ENCODE results near the gene CCDC88C. TPM values are rescaled to one million over a fixed set of nuclear protein-coding genes. Genes with fewer than 3 reads are reported as not detected.

The CCDC88C gene
- polyA plus RNA-seq, 2 of the 4 experiments (the other 2 are of a cell fraction), result 2.9 to 3.7 TPM

GRCh38 chr14:91272341-91273272 is 145.0 kb downstream of the CCDC88C start:
- Histone ChIP-seq H3K27ac (no peak overlapping the region), H3K4me2 (no peak overlapping the region), H3K4me1 (no peaks in the 10 kb centered on the region), H3K4me3 (no peak overlapping the region), H3K9me3 (no peaks in the 10 kb centered on the region)
- POLR2A ChIA-PET, result no interaction called here
- WGBS (ENCODE audit: missing lambda C conversion rate), result 92% methylated on average over 28 of the region's 43 CpGs
- FAIRE-seq (no peak), ATAC-seq (no peak), DNase-seq (ENCODE audit: low read depth in 1 of 2, low spot score in 1 of 2) (no peak)
- CTCF ChIA-PET, result interaction anchor here (5.3 kb wide), 1 partner anchor 13 kb away, joined by 24 read pairs; no protein-coding TSS in a partner anchor
- TF ChIP-seq RNF2 (IDR thresholded peaks at IDR 0.05; ENCODE audit: borderline replicate concordance, low read depth) (no peak), KDM1A (IDR thresholded peaks at IDR 0.05; ENCODE audit: low read depth) (no peak), ESRRA (IDR thresholded peaks at IDR 0.05; ENCODE audit: borderline replicate concordance, low read length) (no peak), NPAS2 (CRISPR knock-in tag; IDR thresholded peaks at IDR 0.05; ENCODE audit: borderline replicate concordance) (no peak), JUNB (IDR thresholded peaks at IDR 0.05) (no peak), HOXB13 (CRISPR knock-in tag; IDR thresholded peaks at IDR 0.05; ENCODE audit: low read depth) (no peak), HES2 (IDR thresholded peaks at IDR 0.05) (no peak), NR3C1 (IDR thresholded peaks at IDR 0.05) (no peak), HEYL (CRISPR knock-in tag; IDR thresholded peaks at IDR 0.05) (no peak), FOSB (CRISPR knock-in tag; IDR thresholded peaks at IDR 0.05) (no peak), TP53 (CRISPR knock-in tag; IDR thresholded peaks at IDR 0.05) (no peak), RCOR1 (IDR thresholded peaks at IDR 0.05; ENCODE audit: low read depth, low read length) (no peak), ATOH8 (CRISPR knock-in tag; IDR thresholded peaks at IDR 0.05; ENCODE audit: low read depth) (no peak), HOXB5 (CRISPR knock-in tag; IDR thresholded peaks at IDR 0.05) (no peak), ZSCAN20 (CRISPR knock-in tag; IDR thresholded peaks at IDR 0.05) (no peak), EHMT2 (IDR thresholded peaks at IDR 0.05; ENCODE audit: low read depth) (no peak), POLR2A (IDR thresholded peaks at IDR 0.05; ENCODE audit: low read length) (no peak)
- TF ChIP-seq, protein P1, sequence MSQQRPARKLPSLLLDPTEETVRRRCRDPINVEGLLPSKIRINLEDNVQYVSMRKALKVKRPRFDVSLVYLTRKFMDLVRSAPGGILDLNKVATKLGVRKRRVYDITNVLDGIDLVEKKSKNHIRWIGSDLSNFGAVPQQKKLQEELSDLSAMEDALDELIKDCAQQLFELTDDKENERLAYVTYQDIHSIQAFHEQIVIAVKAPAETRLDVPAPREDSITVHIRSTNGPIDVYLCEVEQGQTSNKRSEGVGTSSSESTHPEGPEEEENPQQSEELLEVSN (IDR thresholded peaks at IDR 0.05; ENCODE audit: borderline replicate concordance, low read depth), result no peak

DNA sequence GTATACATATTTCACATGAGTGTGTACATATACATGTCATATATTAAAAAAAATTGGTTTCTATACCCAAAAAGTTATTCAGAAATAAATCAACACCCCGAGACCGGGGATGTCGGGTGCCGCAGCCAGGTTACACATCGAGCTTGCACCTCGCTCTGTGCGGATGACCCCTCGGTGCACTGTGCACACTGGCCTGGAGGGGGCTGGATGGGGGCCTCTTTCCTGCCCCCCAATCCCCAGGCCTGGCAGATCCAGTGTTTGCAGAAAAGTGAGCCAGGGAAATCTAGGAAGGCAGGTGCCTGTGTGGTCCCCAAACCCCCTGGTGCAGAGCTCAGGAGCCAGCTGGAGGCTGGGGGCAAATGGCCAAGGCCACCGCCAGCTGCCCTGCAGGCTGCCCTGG is 146.0 kb downstream of the CCDC88C start:
- no peak overlapping the region for H3K27ac ChIP-seq
- no peaks in the 10 kb centered on the region for H3K4me1 ChIP-seq
- CTCF ChIA-PET, result interaction anchor here (0.7 to 5.3 kb wide), 2 partner anchors 14 to 306 kb away, joined by 3 to 24 read pairs; no protein-coding TSS in a partner anchor
- no peak overlapping the region for H3K4me3 ChIP-seq
- H3K4me2 ChIP-seq, result no peak overlapping the region
- WGBS (ENCODE audit: missing lambda C conversion rate), result 94% methylated on average over 9 of the region's 9 CpGs
- no peak for FAIRE-seq
- POLR2A ChIA-PET, result no interaction called here
- no peaks in the 10 kb centered on the region for H3K9me3 ChIP-seq
- no peak for ATAC-seq
- TF ChIP-seq NPAS2 (CRISPR knock-in tag; IDR thresholded peaks at IDR 0.05; ENCODE audit: borderline replicate concordance), result no peak
- no peak for TF ChIP-seq CEBPB (IDR thresholded peaks at IDR 0.05)
- no peak for TF ChIP-seq RNF2 (IDR thresholded peaks at IDR 0.05; ENCODE audit: borderline replicate concordance, low read depth)
- TF ChIP-seq HEYL (CRISPR knock-in tag; IDR thresholded peaks at IDR 0.05), result no peak
- no peak for TF ChIP-seq ZSCAN20 (CRISPR knock-in tag; IDR thresholded peaks at IDR 0.05)
- no peak for TF ChIP-seq HDAC2 (IDR thresholded peaks at IDR 0.05)
- no peak for TF ChIP-seq CBX2 (IDR thresholded peaks at IDR 0.05; ENCODE audit: borderline replicate concordance, low read depth)
- TF ChIP-seq NR3C1 (IDR thresholded peaks at IDR 0.05), result no peak
- no peak for DNase-seq (ENCODE audit: low read depth in 1 of 2, low spot score in 1 of 2)

GRCh38 chr14:91270619-91271018 is 147.0 kb downstream of the CCDC88C start:
- ATAC-seq (no peak), FAIRE-seq (no peak), DNase-seq (ENCODE audit: low read depth in 1 of 2, low spot score in 1 of 2) (no peak)
- H3K4me2 ChIP-seq, result no peak overlapping the region
- TF ChIP-seq RNF2 (IDR thresholded peaks at IDR 0.05; ENCODE audit: borderline replicate concordance, low read depth), result no peak
- no peak for TF ChIP-seq JUNB (IDR thresholded peaks at IDR 0.05)
- no peak for TF ChIP-seq MAZ (IDR thresholded peaks at IDR 0.05; ENCODE audit: borderline replicate concordance, low read depth, low read length)
- no peak for TF ChIP-seq SREBF2 (IDR thresholded peaks at IDR 0.05)
- no peak for TF ChIP-seq HEYL (CRISPR knock-in tag; IDR thresholded peaks at IDR 0.05)
- no peak for TF ChIP-seq EP300 (IDR thresholded peaks at IDR 0.05)
- no peak for TF ChIP-seq EHMT2 (IDR thresholded peaks at IDR 0.05; ENCODE audit: low read depth)
- no peak for TF ChIP-seq ZNF302 (CRISPR knock-in tag; IDR thresholded peaks at IDR 0.05)
- 68% methylated on average over 5 of the region's 8 CpGs for WGBS (ENCODE audit: missing lambda C conversion rate)
- no peaks in the 10 kb centered on the region for H3K4me1 ChIP-seq
- H3K27ac ChIP-seq, result no peak overlapping the region
- POLR2A ChIA-PET, result no interaction called here
- no peaks in the 10 kb centered on the region for H3K9me3 ChIP-seq
- H3K4me3 ChIP-seq, result no peak overlapping the region
- CTCF ChIA-PET, result interaction anchor here (0.6 to 5.3 kb wide), 3 partner anchors 12 to 54 kb away, joined by 3 to 24 read pairs (median 4); no protein-coding TSS in a partner anchor

Data from A549 (cell line).